ENCODE data around the gene KDM4D. TPM values are rescaled to one million over a fixed set of nuclear protein-coding genes. Genes with fewer than 3 reads are reported as not detected.

Gene KDM4D
- total RNA-seq, 1 experiment from 2014 or later, result 1.2 TPM

DNA sequence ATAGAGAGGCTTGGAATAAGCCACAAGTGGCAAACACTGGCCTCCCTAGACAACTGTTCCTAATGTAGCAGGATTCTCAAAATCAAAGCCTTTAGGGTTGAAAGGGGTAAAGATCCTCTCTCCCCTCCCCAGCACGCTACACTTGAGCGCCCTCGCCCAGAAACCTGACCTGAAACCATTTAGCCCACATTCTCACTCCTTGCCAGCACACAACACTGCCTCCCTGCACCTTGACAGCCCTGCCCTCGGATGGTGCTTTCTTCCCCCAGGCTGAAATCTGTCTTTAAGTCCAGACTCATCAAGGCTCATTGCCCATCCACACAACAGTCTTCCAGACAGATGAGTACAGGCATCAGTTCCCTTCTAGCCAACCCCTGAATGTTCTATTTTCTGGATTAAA, 26.7 kb upstream of the KDM4D start:
- H3K27me3 Mint-ChIP-seq (ENCODE audit: insufficient read depth, unreplicated experiment), result peaks cover 15% of the 10 kb centered on the region
- POLR2A ChIA-PET, result no interaction called here
- BruUV-seq (replicated peaks), result no TSS peak

DNA sequence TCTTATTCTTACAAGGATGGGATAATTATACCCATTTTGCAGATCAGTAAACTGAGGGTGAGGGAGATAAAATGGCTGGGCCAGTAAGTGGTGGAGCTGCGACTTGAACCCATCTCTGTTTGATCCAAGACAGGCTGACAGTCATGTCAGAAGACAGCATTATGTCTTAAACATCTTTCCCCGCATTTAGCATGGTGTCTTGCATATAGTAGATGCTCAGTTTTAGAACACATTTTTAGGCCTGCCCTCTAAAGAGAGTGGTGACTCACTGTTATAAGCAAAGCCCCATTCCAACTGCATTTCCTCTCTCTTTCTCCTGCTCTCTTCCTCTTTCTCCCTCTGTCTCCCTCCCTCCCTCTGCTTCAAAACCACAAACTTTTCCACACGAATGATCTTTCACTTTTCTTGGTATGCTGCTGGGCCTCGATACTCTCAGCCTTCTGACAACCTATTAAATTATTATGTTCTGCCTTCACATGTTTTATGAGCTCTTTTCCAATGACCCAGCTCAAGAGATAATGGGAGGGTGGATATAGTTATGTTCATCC, 25.4 kb upstream of the KDM4D start:
- DNase-seq, result no peak
- Mint-ChIP-seq H3K36me3 (ENCODE audit: insufficient read depth, unreplicated experiment) (no peaks in the 10 kb centered on the region), H3K9me3 (ENCODE audit: unreplicated experiment) (no peaks in the 10 kb centered on the region), H3K27ac (ENCODE audit: unreplicated experiment) (no peak overlapping the region), H3K4me3 (ENCODE audit: unreplicated experiment) (no peak overlapping the region), H3K4me1 (ENCODE audit: low read depth, unreplicated experiment) (no peaks in the 10 kb centered on the region), H3K27me3 (ENCODE audit: insufficient read depth, unreplicated experiment) (peaks cover 15% of the 10 kb centered on the region)
- ChIA-PET CTCF (no interaction called here), POLR2A (no interaction called here)
- H3K27me3 ChIP-seq (replicated peaks; ENCODE audit: control insufficient read depth, insufficient read depth, low read length), result peaks cover 2% of the 10 kb centered on the region; the same call in 1 of the 2 replicates
- H3K4me1 ChIP-seq, result no peaks in the 10 kb centered on the region
- H3K4me3 ChIP-seq (ENCODE audit: low read depth, low read length), result no peak overlapping the region
- TF ChIP-seq, protein P1, sequence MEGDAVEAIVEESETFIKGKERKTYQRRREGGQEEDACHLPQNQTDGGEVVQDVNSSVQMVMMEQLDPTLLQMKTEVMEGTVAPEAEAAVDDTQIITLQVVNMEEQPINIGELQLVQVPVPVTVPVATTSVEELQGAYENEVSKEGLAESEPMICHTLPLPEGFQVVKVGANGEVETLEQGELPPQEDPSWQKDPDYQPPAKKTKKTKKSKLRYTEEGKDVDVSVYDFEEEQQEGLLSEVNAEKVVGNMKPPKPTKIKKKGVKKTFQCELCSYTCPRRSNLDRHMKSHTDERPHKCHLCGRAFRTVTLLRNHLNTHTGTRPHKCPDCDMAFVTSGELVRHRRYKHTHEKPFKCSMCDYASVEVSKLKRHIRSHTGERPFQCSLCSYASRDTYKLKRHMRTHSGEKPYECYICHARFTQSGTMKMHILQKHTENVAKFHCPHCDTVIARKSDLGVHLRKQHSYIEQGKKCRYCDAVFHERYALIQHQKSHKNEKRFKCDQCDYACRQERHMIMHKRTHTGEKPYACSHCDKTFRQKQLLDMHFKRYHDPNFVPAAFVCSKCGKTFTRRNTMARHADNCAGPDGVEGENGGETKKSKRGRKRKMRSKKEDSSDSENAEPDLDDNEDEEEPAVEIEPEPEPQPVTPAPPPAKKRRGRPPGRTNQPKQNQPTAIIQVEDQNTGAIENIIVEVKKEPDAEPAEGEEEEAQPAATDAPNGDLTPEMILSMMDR (IDR thresholded peaks at IDR 0.05; ENCODE audit: insufficient read depth in 1 of 2, low read depth in 1 of 2, low read length in 1 of 2, severe bottlenecking in 1 of 2, unreplicated experiment in 1 of 2), result no peak
- H3K9me3 ChIP-seq, result no peaks in the 10 kb centered on the region
- intact Hi-C loops (cut with micrococcal nuclease; ENCODE audit: unreplicated experiment), result no loop called here
- no peaks in the 10 kb centered on the region for H3K36me3 ChIP-seq (ENCODE audit: control insufficient read depth, insufficient read depth, low read length)
- BruUV-seq (replicated peaks), result no TSS peak

More for the DNA sequence above, 26.7 kb upstream of the KDM4D start:
- TF ChIP-seq, protein P1 (IDR thresholded peaks at IDR 0.05; ENCODE audit: insufficient read depth in 1 of 2, low read depth in 1 of 2, low read length in 1 of 2, severe bottlenecking in 1 of 2, unreplicated experiment in 1 of 2), result no peak
- CTCF ChIA-PET, result no interaction called here
- Mint-ChIP-seq H3K36me3 (ENCODE audit: insufficient read depth, unreplicated experiment) (no peaks in the 10 kb centered on the region), H3K4me1 (ENCODE audit: low read depth, unreplicated experiment) (no peaks in the 10 kb centered on the region), H3K4me3 (ENCODE audit: unreplicated experiment) (no peak overlapping the region), H3K27ac (ENCODE audit: unreplicated experiment) (no peak overlapping the region), H3K9me3 (ENCODE audit: unreplicated experiment) (no peaks in the 10 kb centered on the region)
- H3K27me3 ChIP-seq (replicated peaks; ENCODE audit: control insufficient read depth, insufficient read depth, low read length), result peaks cover 2% of the 10 kb centered on the region; the same call in 1 of the 2 replicates
- H3K9me3 ChIP-seq, result no peaks in the 10 kb centered on the region
- intact Hi-C loops (cut with micrococcal nuclease; ENCODE audit: unreplicated experiment), result no loop called here
- DNase-seq, result no peak
- H3K4me3 ChIP-seq (ENCODE audit: low read depth, low read length), result no peak overlapping the region
- H3K36me3 ChIP-seq (ENCODE audit: control insufficient read depth, insufficient read depth, low read length), result no peaks in the 10 kb centered on the region
- H3K4me1 ChIP-seq, result no peaks in the 10 kb centered on the region

DNA sequence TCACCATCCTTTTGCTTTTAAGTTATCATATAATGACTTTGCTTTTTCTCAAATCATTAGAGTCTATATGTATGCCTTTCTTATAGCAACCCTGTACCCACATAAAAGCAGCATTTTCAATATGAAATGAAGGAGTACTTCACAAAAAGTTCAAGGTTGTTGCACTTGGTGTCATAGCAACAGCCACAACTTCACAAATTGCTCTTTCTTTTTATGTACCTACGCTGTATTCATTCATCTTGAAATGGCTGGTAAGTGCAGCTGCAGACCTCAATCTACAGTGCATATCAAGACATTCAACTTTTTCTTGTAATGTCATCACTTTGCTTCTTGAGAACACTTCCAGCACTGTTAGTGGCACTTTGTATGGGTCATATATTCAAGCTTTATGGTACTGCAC, 18.8 kb upstream of the KDM4D start:
- Mint-ChIP-seq H3K4me1 (ENCODE audit: low read depth, unreplicated experiment) (no peaks in the 10 kb centered on the region), H3K27me3 (ENCODE audit: insufficient read depth, unreplicated experiment) (peaks cover 3% of the 10 kb centered on the region), H3K36me3 (ENCODE audit: insufficient read depth, unreplicated experiment) (no peaks in the 10 kb centered on the region), H3K27ac (ENCODE audit: unreplicated experiment) (no peak overlapping the region), H3K4me3 (ENCODE audit: unreplicated experiment) (no peak overlapping the region), H3K9me3 (ENCODE audit: unreplicated experiment) (no peaks in the 10 kb centered on the region)
- Histone ChIP-seq H3K4me3 (ENCODE audit: low read depth, low read length) (no peak overlapping the region), H3K9me3 (no peaks in the 10 kb centered on the region), H3K27me3 (replicated peaks; ENCODE audit: control insufficient read depth, insufficient read depth, low read length) (no peaks in the 10 kb centered on the region), H3K4me1 (no peaks in the 10 kb centered on the region), H3K36me3 (ENCODE audit: control insufficient read depth, insufficient read depth, low read length) (no peaks in the 10 kb centered on the region)
- BruUV-seq (replicated peaks), result no TSS peak
- no peak for DNase-seq
- CTCF ChIA-PET, result no interaction called here
- TF ChIP-seq, protein P1 (IDR thresholded peaks at IDR 0.05; ENCODE audit: insufficient read depth in 1 of 2, low read depth in 1 of 2, low read length in 1 of 2, severe bottlenecking in 1 of 2, unreplicated experiment in 1 of 2), result no peak
- intact Hi-C loops (cut with micrococcal nuclease; ENCODE audit: unreplicated experiment), result no loop called here
- POLR2A ChIA-PET, result no interaction called here
